GM12891 (cell line): ENCODE results near the gene LMO7.

Experiments
- PAX5 ChIP-seq: IDR thresholded peaks from 2 replicates; pipeline ENCODE4 v1.6.1; 2011; ENCODE audit warnings: low read length, moderate library complexity, mild to moderate bottlenecking; ENCODE audit not compliant: insufficient read depth, severe bottlenecking
- POLR2A ChIP-seq: IDR thresholded peaks from 2 replicates; pipeline ENCODE4 v1.6.1; 2011; ENCODE audit warnings: low read depth, low read length, control low read depth
- POLR2AphosphoS5 ChIP-seq: IDR thresholded peaks from 2 replicates; pipeline ENCODE4 v1.6.1; 2011; ENCODE audit warnings: low read depth, low read length, control low read depth
- POU2F2 ChIP-seq: IDR thresholded peaks from 2 replicates; pipeline ENCODE4 v1.6.1; 2011; ENCODE audit warnings: low read depth, mild to moderate bottlenecking, control low read depth, low read length, moderate library complexity
- SPI1 ChIP-seq: IDR thresholded peaks from 2 replicates; pipeline ENCODE4 v1.6.1; 2011; ENCODE audit warnings: low read depth, low read length, control low read depth
- TAF1 ChIP-seq: IDR thresholded peaks from 2 replicates; pipeline ENCODE4 v1.6.1; 2011; ENCODE audit warnings: low read depth, low read length, control low read depth

DNA sequence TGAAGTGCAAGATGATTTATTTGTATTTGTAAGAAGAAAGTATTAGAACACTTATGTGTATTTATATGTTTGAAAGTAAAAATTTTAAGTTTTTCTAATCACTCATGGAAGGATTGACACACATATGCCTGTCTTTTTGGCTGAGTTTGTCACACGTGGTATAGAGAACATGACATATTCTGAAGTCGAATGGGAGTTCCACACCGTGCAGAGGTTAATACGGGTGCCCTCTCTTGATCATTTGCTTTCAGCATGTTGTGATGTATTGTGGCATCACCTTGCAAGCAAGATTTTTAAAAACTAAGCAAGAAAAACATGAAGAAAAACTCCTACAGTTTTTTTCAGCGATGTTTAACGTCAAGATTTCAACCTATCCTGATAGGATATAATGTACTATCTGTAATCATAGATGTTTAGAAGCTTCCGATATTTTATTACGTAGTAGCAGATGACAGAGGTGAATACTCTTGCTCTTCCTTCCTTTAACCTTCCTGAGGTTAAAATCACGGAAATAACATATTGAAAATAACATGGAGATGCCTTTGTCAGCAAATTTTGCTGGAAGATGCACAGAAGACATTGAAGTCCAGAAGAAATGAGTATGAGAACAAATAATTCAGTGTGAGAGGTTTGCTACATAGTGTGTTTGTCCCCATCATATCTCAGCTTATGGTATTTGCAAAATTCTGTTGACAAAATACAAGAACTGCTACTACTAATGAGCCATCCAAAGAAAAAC, 231.4 kb downstream of the LMO7 start:
- TF ChIP-seq TAF1 (no peak), POLR2A (no peak), SPI1 (no peak), POLR2AphosphoS5 (no peak), PAX5 (no peak), POU2F2 (no peak)
